Liver (tissue), 2 donors: ENCODE results near the gene CCL21.

Source experiments
- CTCF ChIP-seq: fragments of 150-350 bp; IDR thresholded peaks from 2 replicates; pipeline ENCODE4 v1.5.1; 2017; ENCODE audit warnings: improper control_type of control experiment, low read depth, low read length; ENCODE audit not compliant: missing input control
- YY1 ChIP-seq: IDR thresholded peaks from 2 replicates; pipeline ENCODE4 v1.6.1; 2016; ENCODE audit warnings: antibody characterized with exemption, mild to moderate bottlenecking
- donor health status: healthy.

- TF ChIP-seq CTCF (no peak), YY1 (no peak)
Observed at GRCh38 chr9:34709196-34709978, 549 bp downstream of the CCL21 start.
